UCSD-AML1 (cell line): ENCODE measurements around the gene NR2E3.
"Not testable (repeated sequence)": the region's sequence is repeated elsewhere in the genome, so short reads cannot be mapped to it uniquely, and the experiment has no call there.

Source experiments
- DNase-seq: peaks from one replicate; lab custom pipeline; 2025; ENCODE audit not compliant: unreplicated experiment; lab: John Stamatoyannopoulos, UW

NR2E3 gene

GRCh38 chr15:71813723-71814470 lies 3.5 kb downstream of the NR2E3 start:
- DNase-seq, result no peak

- DNase-seq, result no peak
Observed at GRCh38 chr15:71815301-71815700, 4.9 kb downstream of the NR2E3 start.

DNA sequence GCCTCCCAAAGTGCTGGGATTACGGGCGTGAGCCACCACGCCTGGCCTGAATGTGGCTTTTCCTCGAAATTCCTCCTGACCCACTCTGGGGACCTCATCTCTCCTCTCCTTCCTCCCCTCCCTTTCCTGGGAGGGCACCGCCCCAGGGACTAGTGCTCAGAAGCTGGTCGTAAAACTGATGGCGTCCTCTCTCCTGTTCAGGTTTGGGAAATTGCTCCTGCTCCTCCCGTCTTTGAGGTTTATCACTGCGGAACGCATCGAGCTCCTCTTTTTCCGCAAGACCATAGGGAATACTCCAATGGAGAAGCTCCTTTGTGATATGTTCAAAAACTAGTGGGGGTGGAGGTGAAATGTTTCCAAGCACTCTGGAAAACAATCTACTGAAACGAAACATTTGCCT lies 7.0 kb downstream of the NR2E3 start:
- no peak for DNase-seq

DNA sequence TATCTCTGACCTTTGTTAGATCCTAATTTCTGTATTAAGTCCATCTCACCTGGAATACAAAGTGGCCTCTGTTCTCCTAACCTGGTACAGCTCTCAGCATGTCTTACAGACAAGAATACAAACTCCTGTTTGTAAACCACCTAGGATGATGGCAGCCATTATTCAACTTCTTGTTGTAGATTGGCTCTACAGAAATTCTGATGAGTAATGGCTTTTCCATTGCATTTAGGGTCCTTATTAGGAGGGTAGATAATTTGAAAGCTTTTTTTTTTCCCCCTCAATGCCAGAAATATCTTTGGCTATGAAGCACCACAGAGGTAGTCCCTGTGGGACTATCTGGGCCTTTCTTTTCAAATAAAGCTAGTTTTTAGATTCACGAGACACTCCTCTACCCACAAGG lies 9.8 kb downstream of the NR2E3 start:
- DNase-seq, result no peak

DNA sequence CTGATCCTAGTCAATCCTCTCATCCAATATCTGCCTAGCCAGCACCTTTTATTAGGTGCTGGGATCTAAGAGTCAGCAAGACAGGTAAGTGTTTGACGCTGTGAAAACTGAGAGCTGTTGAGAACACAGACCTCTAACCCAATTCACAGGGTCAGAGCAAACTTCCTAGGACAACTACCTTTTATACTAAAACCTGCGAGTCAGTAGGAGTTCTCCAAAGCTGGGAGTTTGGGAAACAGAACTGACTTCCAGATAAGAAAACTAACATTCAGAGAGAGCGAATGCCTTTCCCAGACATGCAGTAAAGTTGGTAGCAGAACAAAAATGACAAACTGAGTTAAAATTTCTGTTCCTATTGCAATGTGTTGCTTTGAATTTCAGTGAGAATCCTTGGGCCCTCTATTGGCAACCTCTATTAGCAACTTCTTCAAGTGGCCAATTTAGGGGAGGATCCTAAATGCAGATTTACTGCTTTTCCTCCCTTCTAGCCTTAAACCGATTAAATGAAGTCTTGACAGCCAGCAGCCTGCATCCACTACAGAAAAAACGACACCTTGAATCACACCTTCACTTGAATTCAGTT lies 11.3 kb downstream of the NR2E3 start:
- no peak for DNase-seq

- DNase-seq, result no peak
Observed at GRCh38 chr15:71822890-71823630, 12.7 kb downstream of the NR2E3 start.

GRCh38 chr15:71823801-71824200 lies 13.4 kb downstream of the NR2E3 start:
- DNase-seq, result no peak

GRCh38 chr15:71825021-71825730 lies 14.8 kb downstream of the NR2E3 start:
- DNase-seq, result no peak

DNA sequence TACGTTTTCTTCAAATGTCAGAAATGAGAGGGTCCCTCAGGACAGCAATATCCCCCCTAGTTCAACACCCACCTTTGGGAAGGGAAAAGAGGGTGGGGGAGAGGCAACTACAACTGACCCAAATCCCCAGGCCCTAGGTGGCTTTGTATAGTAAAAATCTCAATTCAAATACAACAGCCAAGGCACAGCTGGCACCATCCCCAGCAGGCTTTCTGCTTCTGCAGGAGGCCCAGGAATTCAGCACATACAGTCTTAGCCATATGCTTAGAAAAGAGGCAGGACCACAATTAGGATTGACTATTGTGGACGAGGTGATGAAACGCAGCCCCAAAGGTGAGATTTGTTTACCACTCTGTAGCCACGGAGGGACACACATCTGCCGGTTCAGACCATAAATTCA lies 15.8 kb downstream of the NR2E3 start:
- no peak for DNase-seq

GRCh38 chr15:71830981-71831380 lies 20.6 kb downstream of the NR2E3 start:
- no peak for DNase-seq

DNA sequence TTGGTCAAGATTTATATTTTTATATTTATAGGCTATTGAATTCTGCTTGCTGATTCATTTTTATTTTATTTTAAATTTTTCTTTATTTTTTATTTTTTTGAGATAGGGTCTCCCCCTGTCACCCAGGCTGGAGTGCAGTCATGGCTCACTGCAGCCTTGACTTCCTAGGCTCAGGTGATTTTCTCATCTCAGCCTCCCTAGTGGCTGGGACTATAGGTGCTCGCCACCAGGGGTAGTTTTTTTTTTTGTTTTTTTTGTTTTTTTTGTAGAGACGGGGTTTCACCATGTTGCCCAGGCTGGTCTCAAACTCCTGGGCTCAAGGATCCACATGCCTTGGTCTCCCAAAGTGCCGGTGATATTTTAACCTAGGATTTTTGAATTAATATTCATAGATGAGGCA lies 31.2 kb downstream of the NR2E3 start:
- DNase-seq, result no peak

GRCh38 chr15:71844916-71845315 lies 34.6 kb downstream of the NR2E3 start:
- no peak for DNase-seq

- no peak for DNase-seq
Observed at GRCh38 chr15:71853543-71853942, 43.2 kb downstream of the NR2E3 start.

DNA sequence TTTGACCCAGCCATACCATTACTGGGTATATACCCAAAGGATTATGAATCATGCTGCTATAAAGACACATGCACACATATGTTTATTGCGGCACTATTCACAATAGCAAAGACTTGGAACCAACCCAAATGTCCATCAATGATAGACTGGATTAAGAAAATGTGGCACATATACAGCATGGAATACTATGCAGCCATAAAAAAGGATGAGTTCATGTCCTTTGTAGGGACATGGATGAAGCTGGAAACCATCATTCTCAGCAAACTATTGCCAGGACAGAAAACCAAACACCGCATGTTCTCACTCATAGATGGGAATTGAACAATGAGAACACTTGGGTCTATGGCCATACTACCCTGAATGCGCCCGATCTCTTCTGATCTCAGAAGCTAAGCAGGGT lies 47.9 kb downstream of the NR2E3 start:
- not testable (repeated sequence) for DNase-seq
